Neural crest cell (in vitro differentiated cells): Measurements from ENCODE around the gene FAM184A. TPM values are rescaled to one million over a fixed set of nuclear protein-coding genes. Genes with fewer than 3 reads are reported as not detected.

Source experiments
- DNase-seq: peaks from one replicate; pipeline ENCODE4 v3.0.0; 2021; ENCODE audit warnings: low read depth, mixed read lengths, low spot score
- H3K27ac Mint-ChIP-seq: one replicate; pipeline ENCODE4 v1.8.0; 2021; ENCODE audit warnings: mild to moderate bottlenecking, mixed read lengths; ENCODE audit not compliant: unreplicated experiment
- H3K27me3 Mint-ChIP-seq: 2 replicates; pipeline ENCODE4 v1.8.0; 2021; ENCODE audit warnings: low read depth, mild to moderate bottlenecking, mixed read lengths
- H3K36me3 Mint-ChIP-seq: 2 replicates; pipeline ENCODE4 v1.8.0; 2021; ENCODE audit warnings: low read depth, mild to moderate bottlenecking, mixed read lengths
- H3K4me1 Mint-ChIP-seq: 2 replicates; pipeline ENCODE4 v1.8.0; 2021; ENCODE audit warnings: mixed read lengths
- H3K4me3 Mint-ChIP-seq: one replicate; pipeline ENCODE4 v1.8.0; 2021; ENCODE audit warnings: mild to moderate bottlenecking, mixed read lengths
- H3K9me3 Mint-ChIP-seq: 2 replicates; pipeline ENCODE4 v1.8.0; 2021; ENCODE audit warnings: mixed read lengths
- CTCF ChIP-seq: fragments of 200-600 bp; sonication (generic); conservative IDR thresholded peaks from 2 replicates; pipeline ENCODE4 v1.5.0; 2021; ENCODE audit warnings: antibody characterized with exemption, mild to moderate bottlenecking
- total RNA-seq: library from RNA; stranded (reverse); gene quantifications from 2 replicates; pipeline ENCODE4 v1.2.1, GENCODE V29; 2021

FAM184A gene
- total RNA-seq, 1 donor from 2014 or later, result 7.6 TPM

GRCh38 chr6:119071576-119071975 lies 6.9 kb downstream of the FAM184A start:
- Mint-ChIP-seq H3K4me1 (peaks cover 1% of the 10 kb centered on the region), H3K27ac (no peak overlapping the region), H3K4me3 (no peak overlapping the region), H3K36me3 (no peaks in the 10 kb centered on the region), H3K9me3 (no peaks in the 10 kb centered on the region), H3K27me3 (peaks cover 12% of the 10 kb centered on the region)
- DNase-seq, result no peak
- TF ChIP-seq CTCF, result no peak

DNA sequence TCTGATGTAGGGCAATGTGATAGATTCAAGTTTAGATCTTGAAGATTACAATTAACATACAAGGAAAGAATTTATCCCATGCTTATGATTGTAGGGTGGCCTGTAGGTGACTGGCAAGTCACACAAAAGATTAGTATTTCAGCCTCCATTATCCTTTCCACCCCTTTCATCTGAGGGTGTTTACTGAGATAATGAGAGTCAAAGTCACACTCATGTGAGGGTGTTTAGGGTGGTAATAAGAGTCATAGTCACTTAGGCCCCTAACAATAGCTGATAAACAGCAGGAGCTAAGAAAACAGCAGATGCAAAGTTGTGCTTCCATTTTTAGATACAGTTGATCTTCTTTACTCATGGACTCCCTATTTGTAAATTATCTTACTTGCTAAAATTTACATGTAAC lies 11.4 kb downstream of the FAM184A start:
- Mint-ChIP-seq H3K9me3 (no peaks in the 10 kb centered on the region), H3K27ac (no peak overlapping the region), H3K27me3 (no peaks in the 10 kb centered on the region), H3K4me3 (no peak overlapping the region), H3K4me1 (no peaks in the 10 kb centered on the region), H3K36me3 (no peaks in the 10 kb centered on the region)
- TF ChIP-seq CTCF, result no peak
- DNase-seq, result no peak

DNA sequence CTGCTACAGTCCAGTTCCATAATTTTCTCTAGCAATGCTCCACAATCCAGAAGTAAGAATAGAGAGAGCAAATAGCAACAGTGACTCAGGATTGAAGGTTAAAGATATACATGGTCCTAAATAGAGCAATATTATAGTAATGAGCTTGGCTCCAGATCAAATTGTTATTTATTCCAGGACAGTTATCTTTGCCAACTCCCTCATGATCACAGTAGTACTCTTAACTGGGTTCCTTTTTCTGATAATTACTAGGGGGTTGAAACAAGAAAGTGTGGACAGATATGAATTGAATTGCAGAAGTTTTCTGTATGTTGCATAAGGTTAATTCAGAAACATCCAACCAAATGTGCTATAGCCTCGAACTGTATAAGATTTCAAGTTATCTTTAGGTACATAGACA lies 11.9 kb downstream of the FAM184A start:
- Mint-ChIP-seq H3K36me3 (no peaks in the 10 kb centered on the region), H3K9me3 (no peaks in the 10 kb centered on the region), H3K4me1 (no peaks in the 10 kb centered on the region), H3K27ac (no peak overlapping the region), H3K4me3 (no peak overlapping the region), H3K27me3 (no peaks in the 10 kb centered on the region)
- DNase-seq, result no peak
- no peak for TF ChIP-seq CTCF

DNA sequence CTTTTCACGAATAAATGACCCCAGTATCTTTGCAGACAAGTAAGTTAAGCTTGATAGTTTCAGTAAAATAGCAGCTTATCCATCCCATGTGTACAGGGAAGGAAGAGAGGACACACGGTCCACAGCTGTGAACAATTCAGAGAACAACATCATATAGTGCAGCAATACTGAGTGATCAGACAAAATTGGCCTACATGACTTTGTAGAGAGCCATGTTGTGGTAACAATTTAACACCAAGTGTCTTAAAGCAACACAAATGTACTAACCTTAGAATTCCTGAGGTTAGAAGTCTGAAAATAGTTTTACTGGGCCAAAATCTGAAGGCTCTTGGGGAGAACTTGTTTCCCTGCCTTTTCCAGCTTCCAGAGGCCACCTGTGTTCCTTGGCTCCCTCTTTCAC lies 12.5 kb downstream of the FAM184A start:
- no peaks in the 10 kb centered on the region for H3K36me3 Mint-ChIP-seq
- H3K27me3 Mint-ChIP-seq, result no peaks in the 10 kb centered on the region
- H3K4me3 Mint-ChIP-seq, result no peak overlapping the region
- TF ChIP-seq CTCF, result no peak
- no peaks in the 10 kb centered on the region for H3K9me3 Mint-ChIP-seq
- H3K27ac Mint-ChIP-seq, result no peak overlapping the region
- H3K4me1 Mint-ChIP-seq, result no peaks in the 10 kb centered on the region
- no peak for DNase-seq

DNA sequence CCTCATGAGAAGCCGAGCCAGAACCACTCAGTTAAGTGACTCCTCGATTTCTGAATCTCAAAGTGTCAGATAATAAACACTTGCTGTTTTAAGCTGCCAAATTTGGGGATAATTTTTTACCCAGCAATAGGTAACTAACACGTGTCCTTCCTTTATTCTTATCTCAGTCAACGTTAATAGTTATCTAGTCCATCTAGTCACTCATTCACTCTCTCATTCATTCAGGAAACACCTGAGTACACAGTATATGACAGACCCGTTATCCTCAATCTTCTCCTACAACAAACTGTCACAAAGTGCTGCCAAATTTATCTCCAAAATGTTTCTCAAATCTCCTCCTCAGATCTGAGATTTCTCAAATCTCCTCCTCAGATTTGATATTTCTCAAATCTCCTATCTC lies 13.1 kb downstream of the FAM184A start:
- H3K27me3 Mint-ChIP-seq, result no peaks in the 10 kb centered on the region
- no peak for DNase-seq
- no peak overlapping the region for H3K4me3 Mint-ChIP-seq
- H3K4me1 Mint-ChIP-seq, result no peaks in the 10 kb centered on the region
- TF ChIP-seq CTCF, result no peak
- no peaks in the 10 kb centered on the region for H3K36me3 Mint-ChIP-seq
- no peak overlapping the region for H3K27ac Mint-ChIP-seq
- H3K9me3 Mint-ChIP-seq, result no peaks in the 10 kb centered on the region

DNA sequence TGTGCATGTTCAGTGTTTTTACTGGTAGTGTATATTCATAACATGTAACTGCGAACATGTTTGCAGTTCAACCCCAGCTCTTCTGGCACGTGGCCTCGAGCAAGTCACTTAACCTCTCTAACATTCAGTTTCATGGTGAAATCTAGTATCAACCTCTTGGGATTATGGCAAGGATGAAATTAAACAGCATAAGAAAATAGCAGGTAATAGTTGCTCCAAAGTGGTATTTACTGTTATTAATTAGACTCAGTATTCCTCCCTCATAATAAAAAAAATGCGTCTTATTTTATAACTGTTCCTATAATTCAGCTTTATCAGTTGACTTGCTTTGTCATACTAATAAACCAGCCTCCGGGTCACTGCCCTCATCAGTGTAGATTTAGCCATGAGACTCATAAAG lies 15.0 kb downstream of the FAM184A start:
- H3K27ac Mint-ChIP-seq, result no peak overlapping the region
- no peaks in the 10 kb centered on the region for H3K4me1 Mint-ChIP-seq
- no peak overlapping the region for H3K4me3 Mint-ChIP-seq
- H3K36me3 Mint-ChIP-seq, result no peaks in the 10 kb centered on the region
- no peaks in the 10 kb centered on the region for H3K9me3 Mint-ChIP-seq
- no peak for DNase-seq
- no peaks in the 10 kb centered on the region for H3K27me3 Mint-ChIP-seq
- TF ChIP-seq CTCF, result no peak
